IMR-90 (cell line): ENCODE measurements around the gene GPR158.

Source experiments
- BHLHE40 ChIP-seq: fragments of 150-350 bp; IDR thresholded peaks from 2 replicates; pipeline ENCODE4 v1.6.1; 2016; ENCODE audit warnings: mild to moderate bottlenecking, low read depth, low read length
- CEBPB ChIP-seq: IDR thresholded peaks from 2 replicates; pipeline ENCODE4 v1.6.1; 2012; ENCODE audit warnings: low read depth, low read length, improper control_type of control experiment
- CHD1 ChIP-seq: IDR thresholded peaks from 2 replicates; pipeline ENCODE4 v1.6.1; 2012; ENCODE audit warnings: low read depth, low read length, improper control_type of control experiment
- CTCF ChIP-seq: conservative IDR thresholded peaks from 2 replicates; pipeline ENCODE4 v1.5.1; 2012; ENCODE audit warnings: mild to moderate bottlenecking, low read depth, low read length, improper control_type of control experiment
- ELK1 ChIP-seq: fragments of 150-350 bp; IDR thresholded peaks from 2 replicates; pipeline ENCODE4 v1.6.1; 2016; ENCODE audit warnings: low read depth, mild to moderate bottlenecking, low read length, moderate library complexity, borderline replicate concordance
- FOS ChIP-seq: fragments of 150-350 bp; IDR thresholded peaks from 2 replicates; pipeline ENCODE4 v1.6.1; 2016; ENCODE audit warnings: low read depth, low read length
- MAZ ChIP-seq: IDR thresholded peaks from 2 replicates; pipeline ENCODE4 v1.6.1; 2012; ENCODE audit warnings: low read depth, mild to moderate bottlenecking, low read length, improper control_type of control experiment, moderate library complexity, borderline replicate concordance
- MXI1 ChIP-seq: IDR thresholded peaks from 2 replicates; pipeline ENCODE4 v1.6.1; 2012; ENCODE audit warnings: low read depth, mild to moderate bottlenecking, low read length, moderate library complexity, borderline replicate concordance
- NFE2L2 ChIP-seq: fragments of 150-350 bp; IDR thresholded peaks from 2 replicates; pipeline ENCODE4 v1.6.1; 2016; ENCODE audit warnings: low read depth, mild to moderate bottlenecking, low read length
- POLR2A ChIP-seq: IDR thresholded peaks from 2 replicates; pipeline ENCODE4 v1.6.1; 2012; ENCODE audit warnings: mild to moderate bottlenecking, low read depth, low read length
- RAD21 ChIP-seq: IDR thresholded peaks from 2 replicates; pipeline ENCODE4 v1.6.1; 2012; ENCODE audit warnings: low read length, improper control_type of control experiment
- RCOR1 ChIP-seq: IDR thresholded peaks from 2 replicates; pipeline ENCODE4 v1.6.1; 2012; ENCODE audit warnings: mild to moderate bottlenecking, low read length, improper control_type of control experiment; ENCODE audit not compliant: insufficient replicate concordance
- RFX5 ChIP-seq: IDR thresholded peaks from 2 replicates; pipeline ENCODE4 v1.8.0; 2012; ENCODE audit warnings: low read depth, mild to moderate bottlenecking, low read length, moderate library complexity
- USF2 ChIP-seq: fragments of 150-350 bp; IDR thresholded peaks from 2 replicates; pipeline ENCODE4 v1.6.1; 2017; ENCODE audit warnings: mild to moderate bottlenecking, antibody characterized with exemption, low read length, low read depth

- no peak for TF ChIP-seq CTCF
- no peak for TF ChIP-seq RAD21
- TF ChIP-seq POLR2A, result no peak
- TF ChIP-seq MXI1, result no peak
- peak; percentile 66 for TF ChIP-seq CEBPB
- no peak for TF ChIP-seq NFE2L2
- no peak for TF ChIP-seq ELK1
- TF ChIP-seq RFX5, result no peak
- no peak for TF ChIP-seq FOS
- no peak for TF ChIP-seq CHD1
- TF ChIP-seq USF2, result no peak
- TF ChIP-seq MAZ, result no peak
- no peak for TF ChIP-seq BHLHE40
- TF ChIP-seq RCOR1, result no peak
Measured at GRCh38 chr10:25349520-25349919, 174.7 kb downstream of the GPR158 start.
